Effector memory CD4-positive, alpha-beta T cell (primary cell): ENCODE results near the gene STAC.

ENCODE experiments used
- DNase-seq, 3 donors: peaks; one replicate each; pipeline ENCODE4 v3.0.0-alpha.2; 2020
- H3K27ac ChIP-seq: 2 replicates; pipeline ENCODE4 v1.7.0; 2013; ENCODE audit warnings: mild to moderate bottlenecking, low read length, moderate library complexity; ENCODE audit not compliant: insufficient read depth, poor library complexity, severe bottlenecking
- H3K27me3 ChIP-seq: replicated peaks from 2 replicates; pipeline ENCODE4 v1.7.0; 2013; ENCODE audit warnings: mild to moderate bottlenecking, low read length; ENCODE audit not compliant: insufficient read depth, control insufficient read depth, poor library complexity, severe bottlenecking
- H3K36me3 ChIP-seq: 2 replicates; pipeline ENCODE4 v1.7.0; 2013; ENCODE audit warnings: mild to moderate bottlenecking, low read length, moderate library complexity; ENCODE audit not compliant: control insufficient read depth, insufficient read depth
- H3K4me1 ChIP-seq: 2 replicates; pipeline ENCODE4 v1.7.0; 2013; ENCODE audit warnings: low read length, mild to moderate bottlenecking; ENCODE audit not compliant: control insufficient read depth, insufficient read depth, poor library complexity, severe bottlenecking
- H3K4me3 ChIP-seq: 2 replicates; pipeline ENCODE4 v1.7.0; 2013; ENCODE audit warnings: low read length, low read depth, mild to moderate bottlenecking; ENCODE audit not compliant: insufficient read depth, poor library complexity, severe bottlenecking
- H3K9me3 ChIP-seq: 2 replicates; pipeline ENCODE4 v1.7.0; 2013; ENCODE audit warnings: mild to moderate bottlenecking, low read length, moderate library complexity; ENCODE audit not compliant: control insufficient read depth

Gene STAC

GRCh38 chr3:36408146-36408545 lies 27.8 kb downstream of the STAC start:
- H3K4me3 ChIP-seq, result no peak overlapping the region
- H3K27me3 ChIP-seq, result no peaks in the 10 kb centered on the region
- H3K4me1 ChIP-seq, result no peaks in the 10 kb centered on the region

GRCh38 chr3:36409862-36410261 lies 29.6 kb downstream of the STAC start:
- Histone ChIP-seq H3K27me3 (no peaks in the 10 kb centered on the region), H3K4me1 (no peaks in the 10 kb centered on the region), H3K4me3 (no peak overlapping the region), H3K27ac (no peak overlapping the region), H3K9me3 (no peaks in the 10 kb centered on the region), H3K36me3 (no peaks in the 10 kb centered on the region)
- no peak for DNase-seq

More at GRCh38 chr3:36408146-36408545, 27.8 kb downstream of the STAC start:
- Histone ChIP-seq H3K9me3 (no peaks in the 10 kb centered on the region), H3K27ac (no peak overlapping the region), H3K36me3 (no peaks in the 10 kb centered on the region)
- DNase-seq, result no peak

GRCh38 chr3:36411587-36411986 lies 31.3 kb downstream of the STAC start:
- Histone ChIP-seq H3K4me3 (no peak overlapping the region), H3K27me3 (no peaks in the 10 kb centered on the region), H3K4me1 (no peaks in the 10 kb centered on the region), H3K36me3 (no peaks in the 10 kb centered on the region), H3K9me3 (no peaks in the 10 kb centered on the region), H3K27ac (no peak overlapping the region)
- no peak for DNase-seq

- Histone ChIP-seq H3K36me3 (no peaks in the 10 kb centered on the region), H3K4me1 (no peaks in the 10 kb centered on the region), H3K27me3 (no peaks in the 10 kb centered on the region), H3K27ac (no peak overlapping the region), H3K4me3 (no peak overlapping the region), H3K9me3 (no peaks in the 10 kb centered on the region)
- no peak for DNase-seq
Observed at GRCh38 chr3:36416599-36416998, 36.3 kb downstream of the STAC start.

GRCh38 chr3:36417237-36417636 lies 36.9 kb downstream of the STAC start:
- Histone ChIP-seq H3K4me3 (no peak overlapping the region), H3K9me3 (no peaks in the 10 kb centered on the region), H3K36me3 (no peaks in the 10 kb centered on the region), H3K27me3 (no peaks in the 10 kb centered on the region), H3K27ac (no peak overlapping the region), H3K4me1 (no peaks in the 10 kb centered on the region)
- no peak for DNase-seq

GRCh38 chr3:36418296-36418695 lies 38.0 kb downstream of the STAC start:
- H3K36me3 ChIP-seq, result no peaks in the 10 kb centered on the region
- H3K27ac ChIP-seq, result no peak overlapping the region
- H3K4me3 ChIP-seq, result no peak overlapping the region
- DNase-seq, result no peak
- H3K4me1 ChIP-seq, result no peaks in the 10 kb centered on the region
- H3K27me3 ChIP-seq, result no peaks in the 10 kb centered on the region
- H3K9me3 ChIP-seq, result no peaks in the 10 kb centered on the region

GRCh38 chr3:36428445-36428844 lies 48.1 kb downstream of the STAC start:
- DNase-seq, result no peak
- Histone ChIP-seq H3K27ac (no peak overlapping the region), H3K4me1 (no peaks in the 10 kb centered on the region), H3K4me3 (no peak overlapping the region), H3K9me3 (no peaks in the 10 kb centered on the region), H3K27me3 (no peaks in the 10 kb centered on the region), H3K36me3 (no peaks in the 10 kb centered on the region)

- no peak for DNase-seq
- Histone ChIP-seq H3K36me3 (no peaks in the 10 kb centered on the region), H3K4me1 (no peaks in the 10 kb centered on the region), H3K4me3 (no peak overlapping the region), H3K9me3 (no peaks in the 10 kb centered on the region), H3K27me3 (no peaks in the 10 kb centered on the region), H3K27ac (no peak overlapping the region)
Observed at GRCh38 chr3:36429986-36430485, 49.7 kb downstream of the STAC start.

- Histone ChIP-seq H3K27me3 (no peaks in the 10 kb centered on the region), H3K36me3 (no peaks in the 10 kb centered on the region), H3K4me1 (no peaks in the 10 kb centered on the region), H3K4me3 (no peak overlapping the region), H3K27ac (no peak overlapping the region), H3K9me3 (no peaks in the 10 kb centered on the region)
- no peak for DNase-seq
Observed at GRCh38 chr3:36433511-36433910, 53.2 kb downstream of the STAC start.

GRCh38 chr3:36434687-36435426 lies 54.6 kb downstream of the STAC start:
- Histone ChIP-seq H3K9me3 (no peaks in the 10 kb centered on the region), H3K27me3 (no peaks in the 10 kb centered on the region), H3K4me1 (no peaks in the 10 kb centered on the region), H3K4me3 (no peak overlapping the region), H3K36me3 (no peaks in the 10 kb centered on the region), H3K27ac (no peak overlapping the region)
- DNase-seq, result no peak
